Choroid plexus epithelial cell (primary cell): ENCODE measurements around the gene SLC38A8.

Experiments
- DNase-seq: peaks from one replicate; pipeline ENCODE4 v3.0.0-alpha.2; 2010; ENCODE audit warnings: low read depth
- H3K4me3 ChIP-seq: 2 replicates; pipeline ENCODE4 v1.5.1; 2011; ENCODE audit warnings: low read depth, mild to moderate bottlenecking, control low read depth, low read length, moderate library complexity
- TF ChIP-seq, protein P1 (sequence below): conservative IDR thresholded peaks from 2 replicates; pipeline ENCODE4 v1.5.1; 2011; ENCODE audit warnings: low read depth, mild to moderate bottlenecking, control low read depth, inconsistent platforms, low read length, moderate library complexity

SLC38A8 gene

DNA sequence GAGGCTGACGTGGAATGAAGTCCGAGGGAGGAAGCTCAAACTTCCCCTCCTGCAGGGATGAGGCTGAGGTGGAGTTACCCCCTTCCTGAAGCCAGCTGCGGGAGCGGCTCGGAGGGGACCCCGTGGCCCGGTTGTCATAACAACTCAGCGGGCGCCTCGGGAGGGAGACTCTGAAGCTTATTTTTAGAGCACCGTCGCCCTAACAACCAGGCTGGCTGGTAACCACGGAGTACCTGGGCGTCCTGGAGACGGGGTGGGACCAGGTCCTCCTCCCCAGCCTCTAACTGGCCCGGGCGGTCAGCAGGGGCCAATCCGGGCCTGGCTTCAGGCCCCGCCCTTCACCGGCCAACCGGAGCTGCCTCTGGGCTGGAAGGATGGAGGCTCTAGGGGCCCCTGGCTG is 46.8 kb downstream of the SLC38A8 start:
- TF ChIP-seq, protein P1, sequence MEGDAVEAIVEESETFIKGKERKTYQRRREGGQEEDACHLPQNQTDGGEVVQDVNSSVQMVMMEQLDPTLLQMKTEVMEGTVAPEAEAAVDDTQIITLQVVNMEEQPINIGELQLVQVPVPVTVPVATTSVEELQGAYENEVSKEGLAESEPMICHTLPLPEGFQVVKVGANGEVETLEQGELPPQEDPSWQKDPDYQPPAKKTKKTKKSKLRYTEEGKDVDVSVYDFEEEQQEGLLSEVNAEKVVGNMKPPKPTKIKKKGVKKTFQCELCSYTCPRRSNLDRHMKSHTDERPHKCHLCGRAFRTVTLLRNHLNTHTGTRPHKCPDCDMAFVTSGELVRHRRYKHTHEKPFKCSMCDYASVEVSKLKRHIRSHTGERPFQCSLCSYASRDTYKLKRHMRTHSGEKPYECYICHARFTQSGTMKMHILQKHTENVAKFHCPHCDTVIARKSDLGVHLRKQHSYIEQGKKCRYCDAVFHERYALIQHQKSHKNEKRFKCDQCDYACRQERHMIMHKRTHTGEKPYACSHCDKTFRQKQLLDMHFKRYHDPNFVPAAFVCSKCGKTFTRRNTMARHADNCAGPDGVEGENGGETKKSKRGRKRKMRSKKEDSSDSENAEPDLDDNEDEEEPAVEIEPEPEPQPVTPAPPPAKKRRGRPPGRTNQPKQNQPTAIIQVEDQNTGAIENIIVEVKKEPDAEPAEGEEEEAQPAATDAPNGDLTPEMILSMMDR = no peak
- no peak overlapping the region for H3K4me3 ChIP-seq
- DNase-seq = peak; percentile 92

DNA sequence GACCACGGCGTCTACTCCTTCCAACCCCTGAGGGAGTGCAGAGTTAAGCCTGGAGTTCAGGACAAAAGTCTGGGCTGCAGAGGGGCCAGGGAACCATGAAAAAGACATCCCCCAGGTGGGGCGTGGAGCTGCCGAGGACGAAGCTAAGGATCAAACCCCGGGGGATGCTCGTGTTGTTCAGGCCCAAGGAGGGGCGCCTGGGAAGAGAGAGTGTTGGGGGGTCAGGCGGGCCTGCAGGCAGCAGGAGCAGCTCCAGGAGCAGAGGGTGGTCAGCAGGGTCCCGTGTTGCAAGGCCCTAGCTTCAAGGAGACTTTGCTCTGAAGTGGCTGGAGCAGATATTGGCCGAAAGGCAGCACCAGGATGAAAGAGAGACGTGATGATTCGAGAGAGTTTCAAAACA is 47.9 kb downstream of the SLC38A8 start:
- DNase-seq = peak; percentile 38
- no peak overlapping the region for H3K4me3 ChIP-seq

DNA sequence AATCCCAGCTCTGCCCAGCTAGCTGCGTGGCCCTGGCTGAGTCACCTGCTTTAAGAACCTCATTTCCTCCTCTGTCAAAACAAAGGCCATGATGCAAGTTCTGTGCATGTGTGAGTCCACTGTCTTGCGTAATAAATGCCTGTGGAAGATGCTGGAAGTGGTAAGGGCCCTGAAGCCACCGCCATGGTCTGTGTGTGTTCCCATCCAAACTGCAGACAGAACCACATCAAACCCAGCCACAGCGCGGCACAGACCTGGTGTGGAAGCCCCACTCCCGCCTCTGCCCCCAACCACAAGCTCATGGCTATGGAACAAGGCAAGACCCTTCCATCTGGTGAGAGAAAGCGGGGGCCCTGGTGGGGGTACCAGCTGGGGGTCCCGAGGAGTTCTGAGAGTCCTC is 48.5 kb downstream of the SLC38A8 start:
- peak; percentile 96 for DNase-seq
- TF ChIP-seq, protein P1 = no peak
- no peak overlapping the region for H3K4me3 ChIP-seq

More for the DNA sequence above, 47.9 kb downstream of the SLC38A8 start:
- TF ChIP-seq, protein P1 = no peak

DNA sequence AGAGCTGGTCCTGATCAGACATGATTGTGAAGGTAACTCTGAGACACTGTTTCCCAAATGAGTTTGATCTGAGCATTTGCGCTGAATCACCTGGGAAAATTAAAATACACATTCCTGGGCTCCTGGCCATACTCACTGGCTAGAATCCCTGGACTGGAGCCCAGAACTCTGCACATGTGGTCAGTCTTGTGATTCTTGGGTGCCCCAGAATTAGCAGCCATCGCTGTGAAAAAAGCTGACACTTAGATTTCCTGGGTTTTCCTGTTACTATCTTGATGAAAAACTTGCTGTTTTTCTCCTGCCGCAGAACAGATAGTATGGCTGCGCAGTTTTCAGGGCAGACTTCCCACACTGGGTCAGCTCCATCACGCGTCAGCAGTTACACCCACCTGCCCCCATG is 50.0 kb downstream of the SLC38A8 start:
- TF ChIP-seq, protein P1 = no peak
- no peak overlapping the region for H3K4me3 ChIP-seq
- peak; percentile 95 for DNase-seq

DNA sequence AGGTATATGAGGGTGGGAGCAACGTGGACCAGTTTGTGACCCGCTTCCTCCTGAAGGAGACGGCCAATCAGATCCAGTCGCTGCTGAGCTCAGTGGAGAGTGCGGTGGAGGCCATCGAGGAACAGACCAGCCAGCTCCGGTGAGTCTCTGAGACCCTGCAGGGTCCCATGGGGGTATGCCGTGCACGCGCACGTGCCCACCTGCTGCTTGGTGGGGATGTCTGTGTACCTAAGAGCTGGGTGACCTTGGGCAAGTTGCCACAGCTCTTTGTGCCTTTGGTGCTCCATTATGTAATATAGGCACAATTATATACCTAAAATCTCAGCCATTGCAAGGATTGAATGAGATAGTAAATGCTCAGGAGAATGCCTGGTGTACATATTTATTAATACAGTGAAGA is 52.1 kb downstream of the SLC38A8 start:
- H3K4me3 ChIP-seq = no peak overlapping the region
- TF ChIP-seq, protein P1 = no peak
- DNase-seq = no peak

DNA sequence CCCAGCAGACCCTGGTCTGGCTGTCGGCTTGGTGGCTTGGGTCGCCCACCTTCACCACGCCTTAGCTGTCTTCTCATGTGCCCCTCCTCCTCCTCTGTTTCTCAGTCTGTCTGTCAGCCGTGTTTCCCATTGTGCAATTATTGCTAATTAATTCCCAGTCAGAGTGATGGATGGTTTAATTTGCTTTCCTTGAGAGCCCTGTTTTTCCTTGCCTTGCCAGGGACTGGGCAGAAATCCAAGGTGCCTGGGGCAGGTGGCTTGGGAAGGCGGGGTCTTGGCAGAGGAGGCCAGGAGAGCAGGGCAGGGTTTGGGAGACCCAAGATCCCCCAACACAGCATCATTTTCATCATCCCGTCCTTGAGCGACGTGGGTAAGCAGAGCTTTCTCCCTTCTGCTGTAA is 53.3 kb downstream of the SLC38A8 start:
- H3K4me3 ChIP-seq = no peak overlapping the region
- TF ChIP-seq, protein P1 = no peak
- DNase-seq = no peak

DNA sequence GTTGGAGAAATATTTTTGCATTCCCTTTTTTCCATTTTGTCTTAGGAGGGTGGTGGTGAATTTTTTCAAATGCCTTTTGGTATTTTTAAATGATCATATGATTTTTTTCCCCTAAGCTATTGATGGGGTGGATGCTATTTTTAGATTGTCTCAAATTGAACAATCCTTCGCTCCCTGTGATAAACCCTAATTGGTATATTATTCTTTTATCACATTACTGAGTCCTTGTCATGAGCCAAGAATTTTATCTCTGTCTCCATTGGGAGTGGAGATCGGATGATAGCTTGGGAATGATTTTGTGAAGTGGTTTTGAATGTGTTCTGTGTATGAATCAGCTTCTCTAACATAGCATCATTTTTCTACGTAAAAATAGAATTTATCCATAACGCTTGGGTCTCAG is 59.1 kb downstream of the SLC38A8 start:
- TF ChIP-seq, protein P1 = no peak
- DNase-seq = no peak
- no peak overlapping the region for H3K4me3 ChIP-seq
